ENCODE measurements around the gene SRRM3.
"Not testable (repeated sequence)": the region's sequence is repeated elsewhere in the genome, so short reads cannot be mapped to it uniquely, and the experiment has no call there.

Gene SRRM3

GRCh38 chr7:76317782-76318487, 116.2 kb downstream of the SRRM3 start:
- DNase-seq = peak; percentile 89 to 96 (median 92)

GRCh38 chr7:76318488-76319353, 117.0 kb downstream of the SRRM3 start:
- peak; percentile 14 to 70 (median 57) for DNase-seq

- DNase-seq = no peak
These were observed 123.4 kb downstream of the SRRM3 start for GRCh38 chr7:76325092-76325491.

- DNase-seq = no peak
These were observed 124.1 kb downstream of the SRRM3 start for GRCh38 chr7:76325811-76326210.

GRCh38 chr7:76326646-76327233, 125.0 kb downstream of the SRRM3 start:
- DNase-seq = no peak

GRCh38 chr7:76327610-76328009, 125.9 kb downstream of the SRRM3 start:
- no peak for DNase-seq

- DNase-seq = no peak
These were observed 126.7 kb downstream of the SRRM3 start for GRCh38 chr7:76328389-76328788.

GRCh38 chr7:76329479-76329878, 127.8 kb downstream of the SRRM3 start:
- DNase-seq = no peak

- DNase-seq = no peak
These were observed 128.6 kb downstream of the SRRM3 start for GRCh38 chr7:76330261-76330660.

- DNase-seq = no peak
These were observed 129.0 kb downstream of the SRRM3 start for GRCh38 chr7:76330673-76331072.

- no peak for DNase-seq
These were observed 130.4 kb downstream of the SRRM3 start for GRCh38 chr7:76332078-76332477.

- DNase-seq = no peak
These were observed 131.9 kb downstream of the SRRM3 start for GRCh38 chr7:76333511-76334101.

GRCh38 chr7:76334320-76334967, 132.7 kb downstream of the SRRM3 start:
- DNase-seq = no peak

GRCh38 chr7:76335417-76335816, 133.7 kb downstream of the SRRM3 start:
- DNase-seq = not testable (repeated sequence)

- DNase-seq = no peak
These were observed 134.4 kb downstream of the SRRM3 start for GRCh38 chr7:76336094-76336493.

Measured in stimulated activated naive CD4-positive, alpha-beta T cell (primary cell).